Gastrocnemius medialis (tissue), 4 donors: Measurements from ENCODE around the gene PHACTR1.

Experiments used
- POLR2A ChIP-seq, 2 donors: fragments of 450-650 bp; IDR thresholded peaks; one replicate each; pipeline ENCODE4 v1.6.1; 2017; ENCODE audit warnings: antibody characterized with exemption in 2 of 2, mild to moderate bottlenecking in 2 of 2, moderate library complexity in 2 of 2
- TF ChIP-seq, protein P1 (sequence below), 5 experiments: fragments of 450-650 bp in 3 of 5; fragments of 200-600 bp in 2 of 5; sonication (generic) in 2 of 5; IDR thresholded peaks in 4 of 5; conservative IDR thresholded peaks in 1 of 5; 1 replicate in 4 of 5; 2 replicates in 1 of 5; pipeline ENCODE4 v1.5.1; 2016 to 2019; ENCODE audit warnings: antibody characterized with exemption in 5 of 5, mild to moderate bottlenecking in 3 of 5, moderate library complexity in 3 of 5

DNA sequence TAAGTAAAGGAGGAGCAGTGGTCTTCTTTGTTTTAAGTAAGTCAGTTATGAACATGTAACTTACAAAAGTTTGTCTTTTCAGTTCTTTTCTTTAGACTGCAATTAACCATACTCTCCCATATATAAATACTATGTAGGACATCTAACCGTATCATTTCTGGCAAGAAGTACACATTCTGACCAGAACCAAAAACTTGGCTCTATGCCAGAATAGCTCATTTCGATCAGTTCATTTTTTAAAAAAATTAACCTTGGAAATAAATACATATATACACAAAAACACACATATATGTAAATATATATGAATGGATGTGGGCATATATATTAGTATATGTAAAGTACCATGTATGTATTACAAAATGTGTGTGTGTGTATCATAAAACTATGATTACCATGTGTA lies 145.0 kb downstream of the PHACTR1 start:
- TF ChIP-seq, protein P1, sequence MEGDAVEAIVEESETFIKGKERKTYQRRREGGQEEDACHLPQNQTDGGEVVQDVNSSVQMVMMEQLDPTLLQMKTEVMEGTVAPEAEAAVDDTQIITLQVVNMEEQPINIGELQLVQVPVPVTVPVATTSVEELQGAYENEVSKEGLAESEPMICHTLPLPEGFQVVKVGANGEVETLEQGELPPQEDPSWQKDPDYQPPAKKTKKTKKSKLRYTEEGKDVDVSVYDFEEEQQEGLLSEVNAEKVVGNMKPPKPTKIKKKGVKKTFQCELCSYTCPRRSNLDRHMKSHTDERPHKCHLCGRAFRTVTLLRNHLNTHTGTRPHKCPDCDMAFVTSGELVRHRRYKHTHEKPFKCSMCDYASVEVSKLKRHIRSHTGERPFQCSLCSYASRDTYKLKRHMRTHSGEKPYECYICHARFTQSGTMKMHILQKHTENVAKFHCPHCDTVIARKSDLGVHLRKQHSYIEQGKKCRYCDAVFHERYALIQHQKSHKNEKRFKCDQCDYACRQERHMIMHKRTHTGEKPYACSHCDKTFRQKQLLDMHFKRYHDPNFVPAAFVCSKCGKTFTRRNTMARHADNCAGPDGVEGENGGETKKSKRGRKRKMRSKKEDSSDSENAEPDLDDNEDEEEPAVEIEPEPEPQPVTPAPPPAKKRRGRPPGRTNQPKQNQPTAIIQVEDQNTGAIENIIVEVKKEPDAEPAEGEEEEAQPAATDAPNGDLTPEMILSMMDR (IDR thresholded peaks at IDR 0.05 in 4 of 5, conservative IDR thresholded peaks at IDR 0.05 in 1 of 5), result no peak
- no peak for TF ChIP-seq POLR2A (IDR thresholded peaks at IDR 0.05)
